GM18520 (cell line): ENCODE measurements around the gene CCDC112.

Experiments
- ATAC-seq: cut with Tn5 transposase; IDR thresholded peaks from one replicate; pipeline ENCODE4 v1.9.1; 2021; ENCODE audit not compliant: unreplicated experiment

Gene CCDC112

GRCh38 chr5:115317736-115318135 is 21.3 kb upstream of the CCDC112 start:
- no peak for ATAC-seq

GRCh38 chr5:115317320-115317719 is 20.9 kb upstream of the CCDC112 start:
- ATAC-seq: no peak

- no peak for ATAC-seq
These were observed 17.2 kb upstream of the CCDC112 start for GRCh38 chr5:115313632-115314031.

- ATAC-seq: no peak
These were observed 16.6 kb upstream of the CCDC112 start for GRCh38 chr5:115313052-115313451.

- no peak for ATAC-seq
These were observed 13.4 kb upstream of the CCDC112 start for GRCh38 chr5:115309751-115310370.

GRCh38 chr5:115308815-115309214 is 12.4 kb upstream of the CCDC112 start:
- no peak for ATAC-seq

GRCh38 chr5:115306011-115306536 is 9.6 kb upstream of the CCDC112 start:
- no peak for ATAC-seq

- ATAC-seq: no peak
These were observed 8.0 kb upstream of the CCDC112 start for GRCh38 chr5:115304496-115304895.

- ATAC-seq: no peak
These were observed 2.4 kb upstream of the CCDC112 start for GRCh38 chr5:115298811-115299210.

- ATAC-seq: no peak
These were observed 577 bp upstream of the CCDC112 start for GRCh38 chr5:115297031-115297430.

GRCh38 chr5:115295777-115296123 is 704 bp downstream of the CCDC112 start:
- no peak for ATAC-seq

GRCh38 chr5:115291397-115291796 is 5.1 kb downstream of the CCDC112 start:
- ATAC-seq: no peak

GRCh38 chr5:115289104-115289503 is 7.3 kb downstream of the CCDC112 start:
- ATAC-seq: no peak

GRCh38 chr5:115284021-115284420 is 12.4 kb downstream of the CCDC112 start:
- no peak for ATAC-seq

- ATAC-seq: no peak
These were observed 14.3 kb downstream of the CCDC112 start for GRCh38 chr5:115282131-115282530.

- ATAC-seq: no peak
These were observed 21.9 kb downstream of the CCDC112 start for GRCh38 chr5:115274584-115274983.

- no peak for ATAC-seq
These were observed 24.0 kb downstream of the CCDC112 start for GRCh38 chr5:115272297-115272958.

GRCh38 chr5:115271295-115272050 is 25.0 kb downstream of the CCDC112 start:
- ATAC-seq: no peak

GRCh38 chr5:115267617-115268016 is 28.8 kb downstream of the CCDC112 start:
- no peak for ATAC-seq

- no peak for ATAC-seq
These were observed 31.2 kb downstream of the CCDC112 start for GRCh38 chr5:115265220-115265619.

GRCh38 chr5:115264786-115265185 is 31.7 kb downstream of the CCDC112 start:
- no peak for ATAC-seq

- ATAC-seq: no peak
These were observed 33.4 kb downstream of the CCDC112 start for GRCh38 chr5:115263078-115263380.
